Lower leg skin (tissue), 3 donors: Measurements from ENCODE around the gene HEY2.

Source experiments
- CTCF ChIP-seq, 3 donors: fragments of 450-650 bp; IDR thresholded peaks; one replicate each; pipeline ENCODE4 v1.5.1; 2016; ENCODE audit warnings: antibody characterized with exemption in 3 of 3, mild to moderate bottlenecking in 3 of 3, moderate library complexity in 2 of 3
- POLR2A ChIP-seq, 2 donors: fragments of 450-650 bp; IDR thresholded peaks; one replicate each; pipeline ENCODE4 v1.6.1; 2016 to 2017; ENCODE audit warnings: antibody characterized with exemption in 2 of 2, mild to moderate bottlenecking in 1 of 2, moderate library complexity in 1 of 2

- TF ChIP-seq POLR2A (IDR thresholded peaks at IDR 0.05) (no peak), CTCF (IDR thresholded peaks at IDR 0.05) (no peak)
Measured at GRCh38 chr6:125791820-125792165, 42.4 kb downstream of the HEY2 start.
